ENCODE results near the gene WFS1.
A peak's percentile ranks its signal among the peaks of the same experiment; 100 is the strongest.

WFS1 gene

GRCh38 chr4:6246170-6246634 is 23.4 kb upstream of the WFS1 start:
- TF ChIP-seq CTCF (IDR thresholded peaks at IDR 0.05; ENCODE audit: borderline replicate concordance, control extremely low read depth, extremely low read depth, insufficient read depth, missing control alignments) = no peak
- DNase-seq (ENCODE audit: low spot score) = no peak
- in situ Hi-C loops (cut with MboI; ENCODE audit: low sequenced_read_pairs, unreplicated experiment) = no loop called here

GRCh38 chr4:6248394-6248793 is 21.3 kb upstream of the WFS1 start:
- TF ChIP-seq CTCF (IDR thresholded peaks at IDR 0.05; ENCODE audit: borderline replicate concordance, control extremely low read depth, extremely low read depth, insufficient read depth, missing control alignments) = no peak
- no peak for DNase-seq (ENCODE audit: low spot score)
- in situ Hi-C loops (cut with MboI; ENCODE audit: low sequenced_read_pairs, unreplicated experiment) = no loop called here

- peak; percentile 82 for DNase-seq (ENCODE audit: low spot score)
- in situ Hi-C loops (cut with MboI; ENCODE audit: low sequenced_read_pairs, unreplicated experiment) = loop anchor here (5.0 kb wide), 1 partner anchor 77 kb away; no protein-coding TSS in a partner anchor
- TF ChIP-seq CTCF (IDR thresholded peaks at IDR 0.05; ENCODE audit: borderline replicate concordance, control extremely low read depth, extremely low read depth, insufficient read depth, missing control alignments) = peak; percentile 67
Measured at GRCh38 chr4:6250235-6250983, 19.2 kb upstream of the WFS1 start.

- in situ Hi-C loops (cut with MboI; ENCODE audit: low sequenced_read_pairs, unreplicated experiment) = loop anchor here (5.0 kb wide), 1 partner anchor 76 kb away; no protein-coding TSS in a partner anchor
- no peak for TF ChIP-seq CTCF (IDR thresholded peaks at IDR 0.05; ENCODE audit: borderline replicate concordance, control extremely low read depth, extremely low read depth, insufficient read depth, missing control alignments)
- DNase-seq (ENCODE audit: low spot score) = no peak
Measured at GRCh38 chr4:6250984-6251295, 18.7 kb upstream of the WFS1 start.

- no peak for DNase-seq (ENCODE audit: low spot score)
- no peak for TF ChIP-seq CTCF (IDR thresholded peaks at IDR 0.05; ENCODE audit: borderline replicate concordance, control extremely low read depth, extremely low read depth, insufficient read depth, missing control alignments)
- in situ Hi-C loops (cut with MboI; ENCODE audit: low sequenced_read_pairs, unreplicated experiment) = loop anchor here (5.0 kb wide), 1 partner anchor 76 kb away; no protein-coding TSS in a partner anchor
Measured at GRCh38 chr4:6251365-6251764, 18.3 kb upstream of the WFS1 start.

GRCh38 chr4:6252051-6252450 is 17.6 kb upstream of the WFS1 start:
- in situ Hi-C loops (cut with MboI; ENCODE audit: low sequenced_read_pairs, unreplicated experiment) = loop anchor here (5.0 kb wide), 1 partner anchor 75 kb away; no protein-coding TSS in a partner anchor
- no peak for DNase-seq (ENCODE audit: low spot score)
- no peak for TF ChIP-seq CTCF (IDR thresholded peaks at IDR 0.05; ENCODE audit: borderline replicate concordance, control extremely low read depth, extremely low read depth, insufficient read depth, missing control alignments)

Data from GM13976 (cell line).